ENCODE results near the gene FFAR1.

GRCh38 chr19:35306473-35307246, 41.0 kb upstream of the FFAR1 start:
- TF ChIP-seq CTCF (IDR thresholded peaks at IDR 0.05; ENCODE audit: borderline replicate concordance, extremely low read depth, low read length, poor library complexity, severe bottlenecking) (peak; percentile 60), EZH2 (IDR thresholded peaks at IDR 0.05; ENCODE audit: borderline replicate concordance, low read depth, low read length, severe bottlenecking) (no peak)

All from DND-41 (cell line).